Spleen (tissue), 7 donors: ENCODE data around the gene NIPSNAP2.

Experiments used
- POLR2A ChIP-seq, 3 donors: fragments of 450-650 bp; IDR thresholded peaks; one replicate each; pipeline ENCODE4 v1.5.1; 2017; ENCODE audit warnings: antibody characterized with exemption in 3 of 3, mild to moderate bottlenecking in 1 of 3
- POLR2AphosphoS5 ChIP-seq, 3 donors: sonication (generic); formaldehyde crosslinking; IDR thresholded peaks; one replicate each; pipeline ENCODE4 v1.5.1; 2017; ENCODE audit warnings: antibody characterized with exemption in 3 of 3
- TF ChIP-seq, protein P1 (sequence below), 11 experiments: fragments of 200-600 bp in 7 of 11; fragments of 450-650 bp in 4 of 11; sonication (generic) in 4 of 11; IDR thresholded peaks in 8 of 11; conservative IDR thresholded peaks in 3 of 11; 1 replicate in 7 of 11; 2 replicates in 4 of 11; pipeline versions ENCODE4 v1.4.0 to v1.8.0; 2016 to 2021; ENCODE audit warnings: antibody characterized with exemption in 11 of 11, inconsistent platforms in 4 of 11, mild to moderate bottlenecking in 1 of 11
- donor health status: DM: no; HTN: no; CAD: no; lungs with moderate emphysema.
- donor health status: DM: no; HTN: no; CAD: no.
- donor health status: DM: no; HTN: no; CAD: no.

DNA sequence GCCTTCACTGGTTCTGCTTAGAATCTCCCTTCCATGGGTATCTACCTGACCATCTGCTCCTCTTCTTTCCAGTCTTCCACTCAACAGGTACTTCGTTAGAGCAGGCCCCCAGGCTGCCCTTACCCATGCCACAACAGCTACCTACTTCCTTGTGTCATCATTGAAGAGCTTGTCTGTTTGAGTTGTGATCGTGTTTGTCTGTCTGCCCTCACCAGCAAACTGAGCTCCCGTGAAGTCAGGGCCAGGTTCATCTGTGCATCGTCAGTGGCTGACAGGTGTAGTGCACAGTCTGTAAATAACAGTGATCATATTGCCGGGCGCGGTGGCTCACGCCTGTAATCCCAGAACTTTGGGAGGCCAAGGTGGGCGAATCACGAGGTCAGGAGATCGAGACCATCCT, 5.0 kb downstream of the NIPSNAP2 start:
- TF ChIP-seq, protein P1, sequence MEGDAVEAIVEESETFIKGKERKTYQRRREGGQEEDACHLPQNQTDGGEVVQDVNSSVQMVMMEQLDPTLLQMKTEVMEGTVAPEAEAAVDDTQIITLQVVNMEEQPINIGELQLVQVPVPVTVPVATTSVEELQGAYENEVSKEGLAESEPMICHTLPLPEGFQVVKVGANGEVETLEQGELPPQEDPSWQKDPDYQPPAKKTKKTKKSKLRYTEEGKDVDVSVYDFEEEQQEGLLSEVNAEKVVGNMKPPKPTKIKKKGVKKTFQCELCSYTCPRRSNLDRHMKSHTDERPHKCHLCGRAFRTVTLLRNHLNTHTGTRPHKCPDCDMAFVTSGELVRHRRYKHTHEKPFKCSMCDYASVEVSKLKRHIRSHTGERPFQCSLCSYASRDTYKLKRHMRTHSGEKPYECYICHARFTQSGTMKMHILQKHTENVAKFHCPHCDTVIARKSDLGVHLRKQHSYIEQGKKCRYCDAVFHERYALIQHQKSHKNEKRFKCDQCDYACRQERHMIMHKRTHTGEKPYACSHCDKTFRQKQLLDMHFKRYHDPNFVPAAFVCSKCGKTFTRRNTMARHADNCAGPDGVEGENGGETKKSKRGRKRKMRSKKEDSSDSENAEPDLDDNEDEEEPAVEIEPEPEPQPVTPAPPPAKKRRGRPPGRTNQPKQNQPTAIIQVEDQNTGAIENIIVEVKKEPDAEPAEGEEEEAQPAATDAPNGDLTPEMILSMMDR (IDR thresholded peaks at IDR 0.05 in 8 of 11, conservative IDR thresholded peaks at IDR 0.05 in 3 of 11): no peak
- TF ChIP-seq POLR2A (IDR thresholded peaks at IDR 0.05) (no peak), POLR2AphosphoS5 (IDR thresholded peaks at IDR 0.05) (no peak)
